GM18870 (cell line): ENCODE results near the gene SLC25A43.
"Not testable (repeated sequence)": the region's sequence is repeated elsewhere in the genome, so short reads cannot be mapped to it uniquely, and the experiment has no call there.

Experiments used
- ATAC-seq: cut with Tn5 transposase; IDR thresholded peaks from one replicate; pipeline ENCODE4 v1.9.1; 2021; ENCODE audit warnings: moderate library complexity; ENCODE audit not compliant: unreplicated experiment

The SLC25A43 gene

DNA sequence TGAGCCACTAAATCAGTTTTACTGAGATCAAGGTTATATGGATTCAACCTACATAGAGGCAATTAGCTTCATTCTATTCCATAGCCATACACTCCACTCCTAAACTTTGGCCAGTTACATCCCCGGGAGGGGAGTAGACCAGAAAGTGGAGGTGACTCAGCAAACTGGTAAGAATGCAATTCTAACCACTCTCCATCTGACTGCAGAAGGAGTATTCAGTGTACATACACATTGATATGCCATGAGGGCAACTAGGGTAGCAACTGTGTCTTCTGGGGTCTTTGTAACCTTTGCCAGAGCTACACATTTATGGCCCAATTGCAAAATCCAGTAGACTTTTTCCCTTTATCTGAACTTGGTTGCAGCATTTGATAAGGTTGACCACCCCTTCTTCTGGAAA lies 7.6 kb downstream of the SLC25A43 start:
- no peak for ATAC-seq

DNA sequence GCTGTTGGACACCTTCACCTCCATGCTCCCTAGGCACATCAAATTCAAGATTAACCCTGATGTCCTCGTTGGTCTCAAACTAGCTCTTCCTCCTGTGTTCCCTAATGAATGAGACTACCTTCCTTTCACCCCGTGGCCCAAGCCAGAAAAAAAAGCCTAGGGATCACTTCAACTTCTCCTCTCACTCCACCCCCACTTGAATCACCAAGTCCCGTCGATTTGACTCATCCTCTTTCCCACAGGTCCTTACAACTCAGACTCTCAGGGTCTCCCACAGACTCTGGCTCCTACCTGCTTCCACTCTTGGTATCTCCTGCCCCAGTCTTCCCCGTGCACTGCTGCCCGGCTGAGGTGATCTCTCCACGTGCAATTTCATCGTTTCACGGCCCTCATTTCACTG lies 8.5 kb downstream of the SLC25A43 start:
- ATAC-seq = no peak

DNA sequence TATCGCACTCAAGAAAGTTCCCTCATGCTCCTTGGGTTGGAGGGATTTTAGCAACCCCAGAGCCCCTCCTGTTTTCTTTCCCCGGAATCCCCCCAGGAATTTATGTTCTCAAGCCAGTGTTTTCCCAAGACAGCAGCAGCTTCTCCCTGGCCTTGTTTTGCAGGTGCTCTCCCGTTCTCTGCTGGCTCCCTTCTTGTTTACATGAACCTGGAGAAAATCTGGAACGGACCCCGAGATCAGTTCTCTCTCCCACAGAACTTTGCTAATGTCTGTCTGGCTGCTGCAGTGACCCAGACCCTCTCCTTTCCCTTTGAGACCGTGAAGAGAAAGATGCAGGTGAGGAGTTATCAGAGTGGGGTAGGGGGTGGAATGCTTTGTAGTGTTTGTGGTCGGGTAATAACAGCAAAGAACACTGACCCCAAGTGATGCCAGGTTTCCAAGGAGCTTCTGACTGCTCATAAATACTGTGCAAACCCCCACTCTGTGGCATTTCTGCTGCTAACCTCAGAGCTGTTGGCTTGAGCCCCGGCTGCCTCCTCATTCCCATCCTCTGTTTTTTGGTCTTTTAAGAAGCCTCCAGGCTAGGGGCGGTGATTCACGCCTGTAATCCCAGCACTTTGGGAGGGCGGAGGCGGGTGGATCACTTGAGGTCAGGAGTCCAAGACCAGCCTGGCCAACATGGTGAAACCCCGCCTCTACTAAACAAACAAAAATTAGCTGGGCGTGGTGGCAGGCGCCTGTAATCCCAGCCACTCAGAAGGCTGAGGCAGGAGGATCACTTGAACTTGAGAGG lies 11.1 kb downstream of the SLC25A43 start:
- no peak for ATAC-seq

DNA sequence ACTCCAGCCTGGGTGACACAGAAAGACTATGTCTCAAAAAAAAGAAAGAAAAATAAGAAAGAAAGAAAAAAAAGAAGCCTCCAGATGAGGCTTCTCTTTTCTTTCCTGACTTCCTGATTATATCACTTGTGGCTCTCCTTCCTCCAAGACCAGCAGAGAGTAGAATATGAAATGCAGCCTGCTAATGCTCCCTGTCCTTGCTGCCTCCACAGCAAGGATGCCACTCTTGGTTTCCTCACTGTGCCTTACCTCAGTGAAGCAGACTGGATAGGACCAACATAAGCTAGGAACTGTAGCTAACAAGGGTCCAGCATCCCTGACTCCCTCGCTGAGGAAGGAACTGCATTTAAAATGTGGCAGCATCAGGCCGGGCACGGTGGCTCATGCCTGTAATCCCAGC lies 11.7 kb downstream of the SLC25A43 start:
- ATAC-seq = no peak

DNA sequence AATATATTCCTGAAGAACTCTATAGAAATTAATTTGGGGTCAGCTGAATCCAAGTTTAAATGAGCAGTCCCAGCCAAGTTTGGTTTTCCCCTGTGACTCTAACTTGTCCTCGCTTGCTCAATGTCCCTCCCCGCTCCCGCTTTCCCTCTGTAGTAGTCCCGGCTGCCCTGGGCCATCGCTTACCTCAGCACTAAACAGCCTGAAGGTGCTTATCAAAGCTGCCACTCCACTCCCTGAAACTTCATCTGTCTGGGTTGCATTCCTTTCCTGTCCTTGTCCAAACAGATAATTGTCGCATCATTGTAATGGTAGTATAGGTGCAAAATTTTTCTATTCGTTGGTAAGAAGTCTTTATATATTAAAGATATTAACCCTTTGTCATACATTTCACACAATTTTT lies 12.8 kb downstream of the SLC25A43 start:
- ATAC-seq = no peak

DNA sequence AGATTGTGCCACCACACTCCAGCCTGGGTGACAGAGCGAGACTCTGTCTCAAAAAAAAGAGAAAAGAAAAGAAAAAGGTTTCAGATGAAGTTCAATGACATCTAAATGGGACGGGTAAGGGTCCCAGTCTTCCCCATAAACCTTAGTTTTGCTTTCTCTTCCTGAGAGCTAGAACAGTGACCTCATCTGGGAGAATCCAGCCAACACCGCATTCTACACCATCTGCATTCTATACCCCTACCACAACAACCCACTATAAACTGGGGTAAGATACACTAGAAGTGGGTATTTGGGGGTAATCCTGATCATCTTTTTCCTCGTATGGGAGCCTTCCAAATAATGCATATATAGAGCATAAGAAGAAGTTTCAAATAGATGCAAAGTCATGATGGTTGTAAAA lies 18.2 kb downstream of the SLC25A43 start:
- no peak for ATAC-seq

DNA sequence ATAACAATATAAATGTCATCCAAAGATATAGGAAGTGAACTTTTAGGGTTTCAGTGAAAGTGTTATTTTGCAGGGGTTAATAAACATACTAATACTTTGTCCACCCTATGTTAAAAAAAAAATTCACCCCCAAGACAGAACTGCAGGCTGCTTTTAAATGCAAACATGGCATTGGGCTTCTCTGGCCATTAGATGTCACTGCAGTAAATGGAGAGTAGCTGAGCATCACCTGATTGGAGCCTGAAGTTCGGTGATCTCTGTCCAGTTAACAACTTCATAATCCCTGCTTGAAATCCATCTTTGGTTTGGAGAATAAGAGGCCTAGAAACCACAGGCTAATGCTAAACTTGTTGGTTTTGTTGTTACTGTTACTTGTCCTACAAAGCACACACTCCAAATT lies 18.7 kb downstream of the SLC25A43 start:
- ATAC-seq = no peak

DNA sequence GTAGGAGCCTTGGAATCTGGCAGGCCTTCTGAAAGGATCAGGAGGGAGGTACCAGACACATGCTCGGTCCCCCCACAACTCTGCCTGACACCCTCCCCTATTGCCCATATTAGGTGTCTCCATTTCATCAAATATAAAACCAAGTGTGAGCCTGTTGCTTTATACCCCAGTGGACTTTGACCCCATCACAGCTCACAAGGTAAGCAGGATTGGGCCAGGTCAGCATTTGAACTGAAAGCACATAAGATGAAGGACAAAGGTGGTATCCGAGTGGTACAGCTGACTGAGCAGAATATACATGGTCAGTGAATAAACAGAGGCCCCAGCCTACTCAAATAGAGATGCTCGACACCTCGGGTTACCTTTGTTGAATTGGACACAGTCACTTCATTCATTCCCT lies 20.0 kb downstream of the SLC25A43 start:
- ATAC-seq = no peak

DNA sequence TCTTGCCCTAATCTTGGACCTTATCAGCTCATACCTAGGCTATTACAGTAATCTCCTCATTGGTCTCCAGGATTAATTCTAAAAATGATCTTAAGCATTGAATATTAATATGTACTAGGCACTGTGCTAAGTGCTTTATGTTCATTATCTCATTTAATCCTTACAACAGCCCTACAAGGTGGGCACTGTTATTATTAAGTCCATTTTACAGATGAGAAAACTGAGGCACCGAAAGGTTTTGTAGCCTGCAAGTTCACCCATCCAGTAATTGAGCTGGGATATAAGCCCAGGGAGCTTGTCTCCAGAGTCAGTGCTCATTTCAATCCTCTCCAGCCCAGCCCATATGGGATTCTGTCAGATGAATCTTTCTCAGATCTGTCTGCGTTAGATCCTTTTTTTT lies 20.8 kb downstream of the SLC25A43 start:
- ATAC-seq = no peak

DNA sequence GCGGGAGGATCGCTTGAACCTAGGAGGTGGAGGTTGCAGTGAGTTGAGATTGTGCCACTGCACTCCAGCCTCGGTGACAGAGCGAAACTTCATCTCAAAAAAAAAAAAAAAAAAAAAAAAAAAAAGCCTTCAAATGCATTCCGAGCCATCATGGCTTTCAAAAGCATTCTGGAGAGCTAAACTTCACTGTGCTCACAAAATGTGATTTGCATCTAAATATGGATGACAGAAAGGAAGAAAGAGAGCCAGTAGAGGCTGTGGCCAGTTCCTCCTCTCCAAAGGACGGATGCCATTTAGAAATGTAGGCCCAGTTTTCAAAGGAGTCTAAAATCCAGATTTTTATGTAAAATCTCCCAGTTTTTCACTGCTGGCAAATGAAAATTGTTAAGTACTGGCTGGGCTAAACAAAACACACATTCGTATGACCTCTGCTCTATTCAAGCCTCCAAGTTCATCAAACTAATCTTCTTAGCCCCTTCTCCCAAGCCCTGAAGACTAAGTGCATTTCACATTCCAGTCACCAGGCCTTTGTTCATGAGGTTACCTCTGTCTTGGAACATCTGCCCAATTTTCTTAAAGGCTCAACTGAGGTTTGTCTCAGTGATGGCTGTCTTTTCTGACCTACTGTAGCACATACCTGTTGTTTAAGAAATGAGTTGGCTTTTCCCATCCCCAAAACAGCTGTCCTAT lies 22.0 kb downstream of the SLC25A43 start:
- ATAC-seq = no peak

DNA sequence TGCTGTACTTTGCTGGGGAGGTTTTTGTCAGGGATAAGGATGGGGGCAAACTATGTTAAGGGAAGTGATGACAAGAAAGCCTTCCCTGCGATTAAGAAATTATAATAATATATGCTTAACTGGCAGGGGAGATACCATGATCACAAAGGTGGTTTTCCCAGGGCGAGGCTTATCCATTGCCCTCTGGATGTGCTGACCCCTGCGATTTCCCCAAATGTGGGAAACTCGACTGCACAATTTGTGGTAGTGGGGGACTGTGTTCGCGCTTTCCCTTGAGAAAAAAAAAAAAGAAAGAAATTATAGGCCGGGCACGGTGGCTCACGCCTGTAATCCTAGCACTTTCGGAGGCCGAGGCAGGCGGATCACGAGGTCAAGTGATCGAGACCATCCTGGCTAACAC lies 24.5 kb downstream of the SLC25A43 start:
- no peak for ATAC-seq

DNA sequence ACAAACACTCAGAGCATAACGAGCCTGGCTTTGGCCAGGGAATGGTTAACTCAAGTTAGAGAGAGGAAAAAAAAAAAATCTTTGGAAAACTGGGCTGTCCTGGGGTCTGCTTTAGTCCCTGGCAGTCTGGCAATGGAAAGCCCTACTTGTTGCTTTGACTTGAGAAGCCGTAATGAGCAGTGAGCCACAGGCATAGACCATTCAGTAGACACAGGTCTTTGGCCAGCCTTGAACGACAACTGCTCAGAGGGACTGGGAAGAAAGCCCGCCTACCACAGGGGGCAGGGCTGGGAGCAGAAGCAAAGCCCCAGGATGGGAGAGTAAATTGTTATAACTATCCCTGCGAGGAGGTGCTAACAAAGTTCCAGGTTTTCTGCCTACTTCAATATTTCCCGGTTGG lies 25.9 kb downstream of the SLC25A43 start:
- no peak for ATAC-seq

DNA sequence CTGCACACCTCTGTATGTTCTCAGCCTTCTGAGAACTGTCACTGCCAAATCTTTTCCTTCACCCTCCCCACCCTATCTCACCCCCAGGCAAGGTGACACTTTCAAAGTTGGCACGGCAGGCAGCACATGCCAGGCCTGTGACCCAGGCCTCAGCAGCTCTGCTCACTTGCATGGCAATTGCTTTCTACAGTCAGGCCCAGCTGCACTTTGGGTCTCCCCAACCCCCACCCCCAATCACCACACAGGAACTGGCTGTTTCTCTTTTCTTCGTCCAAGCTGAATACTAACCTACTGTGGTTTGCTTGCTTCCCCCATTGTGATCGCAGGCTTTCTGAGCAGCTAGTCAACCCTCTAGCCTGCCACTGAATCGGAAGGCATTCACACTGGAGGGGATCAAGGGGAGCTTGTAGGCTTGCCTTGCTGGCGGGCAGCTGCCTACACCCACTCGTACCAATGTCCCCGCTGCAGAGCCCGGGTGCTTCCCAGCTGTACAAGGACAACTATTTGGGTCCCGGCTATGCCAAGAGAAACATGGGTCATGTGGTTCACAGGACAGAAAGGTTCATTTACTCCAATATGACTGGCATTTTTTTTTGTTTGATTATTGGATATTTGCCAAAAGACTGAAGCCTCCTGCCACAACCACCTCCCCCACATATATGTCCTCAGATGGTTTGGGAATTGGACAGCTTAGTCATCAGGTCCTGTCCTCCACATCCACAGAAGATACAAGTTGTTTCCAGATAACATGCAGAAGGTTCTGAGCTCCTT lies 28.1 kb downstream of the SLC25A43 start:
- ATAC-seq = no peak

DNA sequence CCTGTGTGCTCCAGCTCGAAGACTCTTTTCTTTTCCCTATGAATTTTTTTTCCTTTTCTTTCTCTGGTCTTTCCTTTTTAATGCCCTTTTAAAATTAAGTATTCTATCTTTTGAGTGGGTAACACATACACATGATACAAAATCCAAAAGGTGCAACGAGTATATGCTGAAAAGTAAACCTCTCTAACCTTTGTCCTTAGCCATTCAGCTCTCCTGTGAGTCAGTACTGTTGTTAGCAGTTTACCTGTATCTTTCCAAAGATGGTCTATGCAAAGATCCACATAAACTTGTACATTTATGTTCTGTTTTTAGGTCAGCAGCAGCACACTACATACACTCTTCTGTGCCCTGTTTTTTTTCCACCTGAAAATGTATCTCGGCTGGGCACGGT lies 28.7 kb downstream of the SLC25A43 start:
- ATAC-seq = no peak

DNA sequence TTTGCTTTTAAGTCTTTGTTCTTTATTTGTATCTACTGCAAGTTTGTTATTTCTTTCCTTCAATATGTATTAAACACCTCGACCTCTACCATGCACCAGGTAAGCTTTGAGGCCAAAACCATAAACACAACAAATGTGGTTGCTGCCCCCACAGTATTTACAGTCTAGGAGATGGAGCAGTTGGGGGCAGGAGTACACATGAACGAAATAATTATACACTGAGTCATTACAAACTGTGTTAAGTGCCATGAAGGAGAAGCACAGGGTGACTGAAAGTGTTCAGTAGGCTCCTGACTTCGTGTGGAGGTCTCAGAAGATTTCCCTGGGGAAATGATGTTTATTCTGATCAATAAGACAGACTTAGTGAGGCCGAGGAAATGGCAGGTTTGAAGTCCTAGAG lies 30.3 kb downstream of the SLC25A43 start:
- ATAC-seq = no peak

DNA sequence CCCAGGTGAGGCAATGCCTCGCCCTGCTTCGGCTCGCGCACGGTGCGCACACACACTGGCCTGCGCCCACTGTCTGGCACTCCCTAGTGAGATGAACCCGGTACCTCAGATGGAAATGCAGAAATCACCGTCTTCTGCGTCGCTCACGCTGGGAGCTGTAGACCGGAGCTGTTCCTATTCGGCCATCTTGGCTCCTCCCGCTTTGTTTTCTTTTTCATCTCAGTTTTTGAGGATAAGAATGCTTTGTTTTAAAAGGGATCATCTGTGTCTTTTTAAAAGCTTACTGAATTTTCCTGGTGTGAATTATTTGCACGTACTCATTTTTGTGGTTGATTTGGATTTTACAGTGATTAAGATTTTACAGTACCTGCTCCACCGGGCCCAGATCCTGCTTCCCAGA lies 42.2 kb downstream of the SLC25A43 start:
- not testable (repeated sequence) for ATAC-seq

DNA sequence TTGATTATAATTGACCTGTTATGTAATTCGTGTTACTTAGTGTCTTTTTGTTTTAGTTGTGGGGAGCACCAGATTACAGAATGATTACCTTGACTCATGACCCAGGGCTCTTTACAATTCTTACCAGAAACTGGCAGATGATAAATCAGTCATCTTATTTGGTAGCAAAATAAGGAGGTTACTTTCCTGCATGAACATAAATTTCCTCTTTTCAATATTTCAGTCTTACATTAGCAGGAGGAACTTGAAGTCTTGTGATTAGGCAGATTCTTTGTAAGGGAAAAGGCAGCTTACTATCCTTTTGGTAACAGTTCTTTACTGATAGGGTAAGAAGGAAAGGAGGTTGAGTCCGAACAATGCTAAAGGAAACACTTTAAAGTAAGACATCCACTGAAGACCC lies 43.1 kb downstream of the SLC25A43 start:
- no peak for ATAC-seq

DNA sequence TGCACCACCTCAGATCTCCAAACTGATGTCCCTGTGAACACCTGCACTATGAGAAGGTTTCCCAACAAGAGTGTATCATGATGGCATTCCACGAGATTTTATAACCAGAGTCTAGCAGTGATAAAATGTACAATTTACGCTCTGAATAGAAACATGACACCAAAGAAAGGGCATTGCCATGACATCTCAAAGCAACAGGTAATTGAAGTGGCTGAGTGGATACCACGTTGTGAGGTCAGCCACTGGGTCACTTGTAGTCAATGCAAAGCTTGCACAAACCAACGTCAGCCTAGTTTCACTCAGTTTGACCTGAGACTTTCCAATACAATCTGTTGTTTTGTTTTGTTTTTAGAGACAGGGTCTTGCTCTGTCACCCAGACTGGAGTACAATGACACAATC lies 54.1 kb downstream of the SLC25A43 start:
- ATAC-seq = no peak

DNA sequence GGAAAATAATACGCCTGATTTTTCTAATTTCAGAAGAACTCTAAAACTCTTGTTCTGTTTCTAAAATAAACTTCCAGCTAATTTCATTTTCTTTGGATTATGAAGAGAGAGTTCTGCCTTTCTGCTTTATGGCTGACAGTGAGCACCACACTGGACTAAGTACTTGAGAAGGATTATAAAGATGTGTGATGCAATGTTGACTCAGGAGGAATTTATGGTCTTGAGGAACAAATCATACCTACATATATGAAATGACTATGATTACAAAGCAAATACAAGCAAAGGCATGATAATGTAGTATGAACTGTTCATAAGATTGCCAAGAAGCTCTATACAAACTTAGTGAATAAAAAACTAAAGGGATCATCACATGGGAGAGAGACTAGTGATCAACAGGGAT lies 56.1 kb downstream of the SLC25A43 start:
- ATAC-seq = no peak

DNA sequence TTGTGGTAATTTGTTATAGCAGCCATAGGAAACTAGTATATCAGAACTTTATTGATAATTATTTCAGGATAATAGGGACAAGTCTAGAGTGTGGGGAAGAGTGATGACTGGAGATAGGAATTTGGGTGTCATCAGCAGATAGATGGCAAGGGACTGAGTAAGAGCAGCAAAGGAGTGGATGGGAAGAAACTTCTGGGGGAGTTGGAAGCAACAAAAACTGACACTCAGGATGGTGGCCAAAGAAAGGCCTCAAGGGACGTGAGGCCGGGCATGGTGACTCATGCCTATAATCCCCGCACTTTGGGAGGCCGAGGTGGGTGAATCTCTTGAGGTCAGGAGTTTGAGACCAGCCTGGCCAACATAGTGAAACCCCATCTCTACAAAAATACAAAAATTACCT lies 60.0 kb downstream of the SLC25A43 start:
- ATAC-seq = no peak

DNA sequence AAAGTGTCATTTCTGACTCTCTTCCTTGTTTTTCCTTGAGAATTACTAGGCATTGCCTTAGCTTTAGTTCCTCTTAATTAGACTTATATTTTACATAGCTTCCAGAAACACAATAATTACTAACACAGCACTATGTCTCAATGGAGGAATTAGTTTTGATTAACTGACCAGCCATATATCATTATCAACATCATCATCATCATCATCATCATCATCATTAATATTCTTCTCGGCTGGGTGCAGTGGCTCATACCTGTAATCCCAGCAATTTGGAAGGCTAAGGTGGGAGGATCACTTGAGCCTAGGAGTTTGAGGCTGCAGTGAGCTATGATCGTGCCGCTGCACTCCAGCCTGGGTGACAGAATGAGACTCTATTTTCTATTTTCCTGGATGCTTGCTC lies 66.4 kb downstream of the SLC25A43 start:
- ATAC-seq = no peak

DNA sequence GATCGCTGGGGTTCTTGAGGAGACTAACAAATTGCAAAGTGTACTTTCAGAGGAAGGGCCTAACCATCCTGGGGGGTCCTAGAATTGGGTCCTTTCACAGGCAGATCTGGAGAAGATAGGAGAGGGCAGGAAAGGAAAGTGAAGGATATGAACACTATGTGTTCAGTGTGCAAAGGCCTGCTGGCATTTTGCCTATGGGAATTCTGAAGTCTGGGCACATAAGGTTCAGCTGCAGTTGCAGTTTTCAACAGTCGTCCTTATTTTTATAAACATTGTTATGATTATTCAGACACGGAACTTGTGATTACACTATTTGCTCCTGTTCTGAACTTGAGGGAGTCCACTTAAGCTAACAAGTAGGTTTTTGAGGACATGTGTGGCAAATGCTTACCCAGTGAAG lies 67.8 kb downstream of the SLC25A43 start:
- ATAC-seq = no peak
